HEK293 (cell line): ENCODE results near the gene TP53AIP1.

Experiments used
- CTCF ChIA-PET: fragments of 350-600 bp; formaldehyde crosslinking; extraction: SDS; loops from one replicate; lab custom pipeline; 2021; ENCODE audit warnings: antibody characterized with exemption; lab: Yijun Ruan, JAX
- POLR2A ChIA-PET: fragments of 300-600 bp; formaldehyde crosslinking; extraction: SDS; loops from one replicate; lab custom pipeline; 2020; ENCODE audit warnings: antibody characterized with exemption, inconsistent platforms; lab: Yijun Ruan, JAX
- H3K27ac ChIP-seq: fragments of 200-500 bp; sonication (Bioruptor generic); 2 replicates; pipeline ENCODE4 v1.5.1; 2014; ENCODE audit warnings: low read depth, low read length, control low read depth, inconsistent platforms; ENCODE audit errors: extremely low read depth
- H3K36me3 ChIP-seq, 2 experiments: fragments of 200-500 bp in 1 of 2; sonication (Bioruptor generic) in 1 of 2; 1 replicate in 1 of 2; 2 replicates in 1 of 2; pipeline ENCODE4 v1.5.1; 2014 to 2017; ENCODE audit warnings: inconsistent platforms in 2 of 2, low read length in 2 of 2; ENCODE audit not compliant: control insufficient read depth in 2 of 2, insufficient read depth in 1 of 2
- H3K4me1 ChIP-seq: fragments of 200-500 bp; sonication (Bioruptor generic); 2 replicates; pipeline ENCODE4 v1.5.1; 2014; ENCODE audit warnings: mild to moderate bottlenecking, low read length, inconsistent platforms; ENCODE audit not compliant: control insufficient read depth, insufficient read depth
- H3K4me3 ChIP-seq: 2 replicates; pipeline ENCODE4 v1.5.1; 2011; ENCODE audit warnings: low read depth, mild to moderate bottlenecking, control low read depth, low read length, moderate library complexity
- H3K9me3 ChIP-seq: fragments of 200-500 bp; sonication (Bioruptor generic); 2 replicates; pipeline ENCODE4 v1.5.1; 2014; ENCODE audit warnings: low read depth, low read length, inconsistent platforms; ENCODE audit not compliant: control insufficient read depth, insufficient read depth
- CTCF ChIP-seq: fragments of 450-650 bp; formaldehyde crosslinking; IDR thresholded peaks from 2 replicates; pipeline ENCODE4 v1.5.1; 2016; ENCODE audit warnings: missing biosample characterization, missing genetic modification characterization
- FEZF1 ChIP-seq: fragments of 450-650 bp; formaldehyde crosslinking; IDR thresholded peaks from 2 replicates; pipeline ENCODE4 v1.5.1; 2016; ENCODE audit warnings: missing biosample characterization, missing genetic modification characterization
- KLF10 ChIP-seq: fragments of 450-650 bp; IDR thresholded peaks from 2 replicates; pipeline ENCODE4 v1.5.1; 2018; ENCODE audit warnings: missing biosample characterization, mild to moderate bottlenecking, missing genetic modification characterization
- OSR2 ChIP-seq: fragments of 450-650 bp; formaldehyde crosslinking; IDR thresholded peaks from 2 replicates; pipeline ENCODE4 v1.5.1; 2016; ENCODE audit warnings: missing biosample characterization, missing genetic modification characterization
- RBAK ChIP-seq: fragments of 450-650 bp; formaldehyde crosslinking; IDR thresholded peaks from 2 replicates; pipeline ENCODE4 v1.5.1; 2016; ENCODE audit warnings: missing biosample characterization, missing genetic modification characterization
- SP3 ChIP-seq: fragments of 450-650 bp; formaldehyde crosslinking; IDR thresholded peaks from 2 replicates; pipeline ENCODE4 v1.5.1; 2016; ENCODE audit warnings: missing biosample characterization, missing genetic modification characterization
- SP7 ChIP-seq: fragments of 450-650 bp; formaldehyde crosslinking; IDR thresholded peaks from 2 replicates; pipeline ENCODE4 v1.5.1; 2016; ENCODE audit warnings: missing biosample characterization, missing genetic modification characterization
- YY1 ChIP-seq: fragments of 450-650 bp; formaldehyde crosslinking; IDR thresholded peaks from 2 replicates; pipeline ENCODE4 v1.5.1; 2018; ENCODE audit warnings: missing biosample characterization, missing genetic modification characterization
- ZBTB17 ChIP-seq: fragments of 450-650 bp; formaldehyde crosslinking; IDR thresholded peaks from 2 replicates; pipeline ENCODE4 v1.5.1; 2016; ENCODE audit warnings: missing biosample characterization, missing genetic modification characterization
- ZBTB6 ChIP-seq: fragments of 450-650 bp; formaldehyde crosslinking; IDR thresholded peaks from 2 replicates; pipeline ENCODE4 v1.5.1; 2017; ENCODE audit warnings: missing biosample characterization, missing genetic modification characterization
- ZBTB8A ChIP-seq: fragments of 450-650 bp; formaldehyde crosslinking; IDR thresholded peaks from 2 replicates; pipeline ENCODE4 v1.5.1; 2016; ENCODE audit warnings: missing biosample characterization, missing genetic modification characterization
- ZFP37 ChIP-seq: fragments of 450-650 bp; formaldehyde crosslinking; IDR thresholded peaks from 2 replicates; pipeline ENCODE4 v1.5.1; 2016; ENCODE audit warnings: missing biosample characterization, missing genetic modification characterization
- ZNF311 ChIP-seq: fragments of 450-650 bp; formaldehyde crosslinking; IDR thresholded peaks from 2 replicates; pipeline ENCODE4 v1.5.1; 2017; ENCODE audit warnings: missing biosample characterization, missing genetic modification characterization, borderline replicate concordance
- ZNF391 ChIP-seq: fragments of 450-650 bp; formaldehyde crosslinking; IDR thresholded peaks from 2 replicates; pipeline ENCODE4 v1.5.1; 2016; ENCODE audit warnings: low read depth, missing biosample characterization, missing genetic modification characterization, borderline replicate concordance
- ZNF510 ChIP-seq: fragments of 450-650 bp; formaldehyde crosslinking; IDR thresholded peaks from 2 replicates; pipeline ENCODE4 v1.5.1; 2018; ENCODE audit warnings: mild to moderate bottlenecking, missing genetic modification characterization, missing biosample characterization; ENCODE audit not compliant: insufficient replicate concordance
- ZNF707 ChIP-seq: fragments of 450-650 bp; formaldehyde crosslinking; IDR thresholded peaks from 2 replicates; pipeline ENCODE4 v1.5.1; 2016; ENCODE audit warnings: missing biosample characterization, missing genetic modification characterization
- ZNF76 ChIP-seq: fragments of 450-650 bp; formaldehyde crosslinking; IDR thresholded peaks from 2 replicates; pipeline ENCODE4; 2016; ENCODE audit warnings: low read depth, missing biosample characterization, missing genetic modification characterization, borderline replicate concordance
- ZNF791 ChIP-seq: fragments of 450-650 bp; formaldehyde crosslinking; IDR thresholded peaks from 2 replicates; pipeline ENCODE4 v1.5.1; 2016; ENCODE audit warnings: missing biosample characterization, missing genetic modification characterization
- ZNF830 ChIP-seq: fragments of 450-650 bp; IDR thresholded peaks from 2 replicates; pipeline ENCODE4 v1.5.0; 2018; ENCODE audit warnings: missing biosample characterization, missing genetic modification characterization, low read depth, mild to moderate bottlenecking, moderate library complexity
- TF ChIP-seq, protein P1 (sequence below): fragments of 450-650 bp; IDR thresholded peaks from 2 replicates; pipeline ENCODE4 v1.5.1; 2018; ENCODE audit warnings: missing biosample characterization, missing genetic modification characterization
- TF ChIP-seq, protein P2 (sequence below): fragments of 450-650 bp; formaldehyde crosslinking; IDR thresholded peaks from 2 replicates; pipeline ENCODE4 v1.5.1; 2016; ENCODE audit warnings: missing biosample characterization, missing genetic modification characterization

Gene TP53AIP1

DNA sequence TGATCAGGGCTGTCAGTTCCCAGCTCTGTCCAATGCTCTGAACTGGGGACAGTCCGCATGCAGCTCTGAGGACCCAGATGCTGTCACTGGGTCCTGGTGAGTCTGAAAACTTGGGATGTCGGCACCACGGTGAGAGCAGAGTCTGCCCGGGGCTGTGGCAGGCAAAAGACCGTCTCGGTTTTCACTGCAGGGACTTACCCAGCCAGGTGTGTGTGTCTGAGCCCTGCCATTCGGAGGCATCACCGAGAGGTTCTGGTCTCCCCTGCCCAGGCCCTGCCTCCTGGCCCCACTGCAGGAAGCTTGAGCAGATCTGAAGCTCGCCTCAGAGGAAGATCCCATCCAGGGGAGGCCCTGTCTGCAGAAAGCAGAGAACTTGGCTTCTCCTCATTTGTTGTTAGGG lies 5.2 kb downstream of the TP53AIP1 start (continued):
- TF ChIP-seq, protein P1, sequence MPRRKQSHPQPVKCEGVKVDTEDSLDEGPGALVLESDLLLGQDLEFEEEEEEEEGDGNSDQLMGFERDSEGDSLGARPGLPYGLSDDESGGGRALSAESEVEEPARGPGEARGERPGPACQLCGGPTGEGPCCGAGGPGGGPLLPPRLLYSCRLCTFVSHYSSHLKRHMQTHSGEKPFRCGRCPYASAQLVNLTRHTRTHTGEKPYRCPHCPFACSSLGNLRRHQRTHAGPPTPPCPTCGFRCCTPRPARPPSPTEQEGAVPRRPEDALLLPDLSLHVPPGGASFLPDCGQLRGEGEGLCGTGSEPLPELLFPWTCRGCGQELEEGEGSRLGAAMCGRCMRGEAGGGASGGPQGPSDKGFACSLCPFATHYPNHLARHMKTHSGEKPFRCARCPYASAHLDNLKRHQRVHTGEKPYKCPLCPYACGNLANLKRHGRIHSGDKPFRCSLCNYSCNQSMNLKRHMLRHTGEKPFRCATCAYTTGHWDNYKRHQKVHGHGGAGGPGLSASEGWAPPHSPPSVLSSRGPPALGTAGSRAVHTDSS (tag by site-specific recombination) = no peak
- no peak for TF ChIP-seq ZNF76 (tag by site-specific recombination)
- no peak for TF ChIP-seq ZNF707 (tag by site-specific recombination)
- TF ChIP-seq KLF10 (tag by site-specific recombination) = no peak

- POLR2A ChIA-PET = no interaction called here
Measured at GRCh38 chr11:128936606-128937251, 5.9 kb downstream of the TP53AIP1 start.

DNA sequence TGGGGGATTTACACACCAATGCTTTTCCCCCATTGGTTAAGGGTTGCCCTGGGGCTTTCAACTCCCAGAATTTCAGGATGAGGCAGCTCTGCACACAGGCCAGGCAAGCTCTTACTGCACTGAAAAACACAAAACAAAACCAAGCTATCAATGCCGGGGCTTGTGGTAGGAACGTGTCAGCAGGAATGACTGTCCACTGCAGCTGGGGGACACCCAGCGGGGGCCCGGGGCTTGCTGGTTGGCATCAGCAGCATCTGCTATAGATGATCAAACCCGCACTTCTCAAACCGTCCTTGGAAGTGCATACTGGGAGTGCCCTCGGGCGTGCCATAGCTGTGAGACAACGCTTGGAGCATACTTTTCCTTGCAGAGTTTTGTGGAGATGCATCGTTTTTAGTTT lies 7.7 kb downstream of the TP53AIP1 start:
- Histone ChIP-seq H3K4me3 (no peak overlapping the region), H3K9me3 (no peaks in the 10 kb centered on the region), H3K36me3 (no peaks in the 10 kb centered on the region), H3K4me1 (no peaks in the 10 kb centered on the region), H3K27ac (no peak overlapping the region)
- ChIA-PET CTCF (interaction anchor here (0.9 kb wide), 1 partner anchor 49 kb away, joined by 4 read pairs; no protein-coding TSS in a partner anchor), POLR2A (no interaction called here)
- TF ChIP-seq, protein P2, sequence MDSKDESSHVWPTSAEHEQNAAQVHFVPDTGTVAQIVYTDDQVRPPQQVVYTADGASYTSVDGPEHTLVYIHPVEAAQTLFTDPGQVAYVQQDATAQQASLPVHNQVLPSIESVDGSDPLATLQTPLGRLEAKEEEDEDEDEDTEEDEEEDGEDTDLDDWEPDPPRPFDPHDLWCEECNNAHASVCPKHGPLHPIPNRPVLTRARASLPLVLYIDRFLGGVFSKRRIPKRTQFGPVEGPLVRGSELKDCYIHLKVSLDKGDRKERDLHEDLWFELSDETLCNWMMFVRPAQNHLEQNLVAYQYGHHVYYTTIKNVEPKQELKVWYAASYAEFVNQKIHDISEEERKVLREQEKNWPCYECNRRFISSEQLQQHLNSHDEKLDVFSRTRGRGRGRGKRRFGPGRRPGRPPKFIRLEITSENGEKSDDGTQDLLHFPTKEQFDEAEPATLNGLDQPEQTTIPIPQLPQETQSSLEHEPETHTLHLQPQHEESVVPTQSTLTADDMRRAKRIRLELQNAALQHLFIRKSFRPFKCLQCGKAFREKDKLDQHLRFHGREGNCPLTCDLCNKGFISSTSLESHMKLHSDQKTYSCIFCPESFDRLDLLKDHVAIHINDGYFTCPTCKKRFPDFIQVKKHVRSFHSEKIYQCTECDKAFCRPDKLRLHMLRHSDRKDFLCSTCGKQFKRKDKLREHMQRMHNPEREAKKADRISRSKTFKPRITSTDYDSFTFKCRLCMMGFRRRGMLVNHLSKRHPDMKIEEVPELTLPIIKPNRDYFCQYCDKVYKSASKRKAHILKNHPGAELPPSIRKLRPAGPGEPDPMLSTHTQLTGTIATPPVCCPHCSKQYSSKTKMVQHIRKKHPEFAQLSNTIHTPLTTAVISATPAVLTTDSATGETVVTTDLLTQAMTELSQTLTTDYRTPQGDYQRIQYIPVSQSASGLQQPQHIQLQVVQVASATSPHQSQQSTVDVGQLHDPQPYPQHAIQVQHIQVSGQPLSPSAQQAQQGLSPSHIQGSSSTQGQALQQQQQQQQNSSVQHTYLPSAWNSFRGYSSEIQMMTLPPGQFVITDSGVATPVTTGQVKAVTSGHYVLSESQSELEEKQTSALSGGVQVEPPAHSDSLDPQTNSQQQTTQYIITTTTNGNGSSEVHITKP (tag by site-specific recombination) = no peak
- TF ChIP-seq ZNF830 (tag by site-specific recombination) (no peak), SP3 (no peak), RBAK (tag by site-specific recombination) (no peak), ZNF311 (tag by site-specific recombination) (no peak), ZBTB17 (tag by site-specific recombination) (no peak), OSR2 (no peak), ZBTB8A (no peak), ZBTB6 (tag by site-specific recombination) (no peak), ZNF510 (tag by site-specific recombination) (no peak), CTCF (tag by site-specific recombination) (no peak), FEZF1 (tag by site-specific recombination) (no peak), ZNF391 (tag by site-specific recombination) (no peak), YY1 (no peak), SP7 (tag by site-specific recombination) (no peak)

More at GRCh38 chr11:128936606-128937251, 5.9 kb downstream of the TP53AIP1 start:
- no peak for TF ChIP-seq ZNF791
- no peak for TF ChIP-seq ZFP37 (tag by site-specific recombination)
- no peak overlapping the region for H3K4me3 ChIP-seq
- H3K36me3 ChIP-seq = no peaks in the 10 kb centered on the region
- H3K9me3 ChIP-seq = no peaks in the 10 kb centered on the region
- no peak overlapping the region for H3K27ac ChIP-seq
- no peaks in the 10 kb centered on the region for H3K4me1 ChIP-seq
- CTCF ChIA-PET = interaction anchor here (1.8 to 4.9 kb wide), 2 partner anchors 20 to 51 kb away, joined by 6 to 37 read pairs; no protein-coding TSS in a partner anchor
